Measurements from ENCODE around the gene SCAF1. TPM values are rescaled to one million over a fixed set of nuclear protein-coding genes. Genes with fewer than 3 reads are reported as not detected.
A peak's percentile ranks its signal among the peaks of the same experiment; 100 is the strongest.

The SCAF1 gene
- total RNA-seq, 1 donor from 2014 or later = 89.9 TPM

- DNase-seq (ENCODE audit: low spot score in 2 of 2, unreplicated experiment in 2 of 2) = no peak
- no peak for TF ChIP-seq CTCF (IDR thresholded peaks at IDR 0.05; ENCODE audit: unreplicated experiment)
- Mint-ChIP-seq H3K27me3 (ENCODE audit: low read depth) (no peaks in the 10 kb centered on the region), H3K4me1 (no peaks in the 10 kb centered on the region), H3K36me3 (peaks cover 30% of the 10 kb centered on the region), H3K9me3 (no peaks in the 10 kb centered on the region), H3K27ac (no peak overlapping the region), H3K4me3 (no peak overlapping the region)
These were observed 16.8 kb upstream of the SCAF1 start for GRCh38 chr19:49624967-49625910.

- no peaks in the 10 kb centered on the region for H3K27me3 Mint-ChIP-seq (ENCODE audit: low read depth)
- no peak for DNase-seq (ENCODE audit: low spot score in 2 of 2, unreplicated experiment in 2 of 2)
- H3K36me3 Mint-ChIP-seq = peaks cover 30% of the 10 kb centered on the region
- no peak overlapping the region for H3K4me3 Mint-ChIP-seq
- no peaks in the 10 kb centered on the region for H3K9me3 Mint-ChIP-seq
- no peak overlapping the region for H3K27ac Mint-ChIP-seq
- no peak for TF ChIP-seq CTCF (IDR thresholded peaks at IDR 0.05; ENCODE audit: unreplicated experiment)
- peaks cover 6% of the 10 kb centered on the region for H3K4me1 Mint-ChIP-seq
These were observed 15.8 kb upstream of the SCAF1 start for GRCh38 chr19:49626226-49626625.

- peaks cover 6% of the 10 kb centered on the region for H3K4me1 Mint-ChIP-seq
These were observed 12.3 kb upstream of the SCAF1 start for GRCh38 chr19:49629659-49630058.

GRCh38 chr19:49631014-49631588 lies 10.9 kb upstream of the SCAF1 start:
- Mint-ChIP-seq H3K4me1 (peaks cover 16% of the 10 kb centered on the region), H3K9me3 (no peaks in the 10 kb centered on the region), H3K4me3 (no peak overlapping the region), H3K27me3 (ENCODE audit: low read depth) (no peaks in the 10 kb centered on the region), H3K36me3 (peaks cover 20% of the 10 kb centered on the region), H3K27ac (peak overlapping the region; percentile 21)
- DNase-seq (ENCODE audit: low spot score in 2 of 2, unreplicated experiment in 2 of 2) = no peak
- no peak for TF ChIP-seq CTCF (IDR thresholded peaks at IDR 0.05; ENCODE audit: unreplicated experiment)

More at GRCh38 chr19:49629659-49630058, 12.3 kb upstream of the SCAF1 start:
- H3K27ac Mint-ChIP-seq = peak overlapping the region; percentile 9
- H3K27me3 Mint-ChIP-seq (ENCODE audit: low read depth) = no peaks in the 10 kb centered on the region
- H3K36me3 Mint-ChIP-seq = peaks cover 20% of the 10 kb centered on the region
- no peak for TF ChIP-seq CTCF (IDR thresholded peaks at IDR 0.05; ENCODE audit: unreplicated experiment)
- no peaks in the 10 kb centered on the region for H3K9me3 Mint-ChIP-seq
- DNase-seq (ENCODE audit: low spot score in 2 of 2, unreplicated experiment in 2 of 2) = no peak
- H3K4me3 Mint-ChIP-seq = no peak overlapping the region

GRCh38 chr19:49631610-49632192 lies 10.3 kb upstream of the SCAF1 start:
- peaks cover 19% of the 10 kb centered on the region for H3K36me3 Mint-ChIP-seq
- H3K9me3 Mint-ChIP-seq = no peaks in the 10 kb centered on the region
- no peak for TF ChIP-seq CTCF (IDR thresholded peaks at IDR 0.05; ENCODE audit: unreplicated experiment)
- H3K27me3 Mint-ChIP-seq (ENCODE audit: low read depth) = no peaks in the 10 kb centered on the region
- H3K27ac Mint-ChIP-seq = no peak overlapping the region
- H3K4me3 Mint-ChIP-seq = no peak overlapping the region
- no peak for DNase-seq (ENCODE audit: low spot score in 2 of 2, unreplicated experiment in 2 of 2)
- H3K4me1 Mint-ChIP-seq = peaks cover 19% of the 10 kb centered on the region
